ENCODE results near the gene SHC2.
A peak's percentile ranks its signal among the peaks of the same experiment; 100 is the strongest.

The SHC2 gene

GRCh38 chr19:447816-448560 is 12.8 kb downstream of the SHC2 start:
- Mint-ChIP-seq H3K4me3 (no peak overlapping the region), H3K4me1 (no peaks in the 10 kb centered on the region), H3K9me3 (no peaks in the 10 kb centered on the region), H3K27ac (no peak overlapping the region), H3K36me3 (no peaks in the 10 kb centered on the region)
- no peak for ATAC-seq
- DNase-seq (ENCODE audit: low spot score in 2 of 2): no peak

GRCh38 chr19:447064-447426 is 13.8 kb downstream of the SHC2 start:
- DNase-seq (ENCODE audit: low spot score in 2 of 2) (no peak), ATAC-seq (no peak)
- H3K27ac Mint-ChIP-seq: no peak overlapping the region
- peaks cover 1% of the 10 kb centered on the region for H3K9me3 Mint-ChIP-seq
- H3K4me3 Mint-ChIP-seq: no peak overlapping the region
- H3K4me1 Mint-ChIP-seq: no peaks in the 10 kb centered on the region
- no peaks in the 10 kb centered on the region for H3K36me3 Mint-ChIP-seq

DNA sequence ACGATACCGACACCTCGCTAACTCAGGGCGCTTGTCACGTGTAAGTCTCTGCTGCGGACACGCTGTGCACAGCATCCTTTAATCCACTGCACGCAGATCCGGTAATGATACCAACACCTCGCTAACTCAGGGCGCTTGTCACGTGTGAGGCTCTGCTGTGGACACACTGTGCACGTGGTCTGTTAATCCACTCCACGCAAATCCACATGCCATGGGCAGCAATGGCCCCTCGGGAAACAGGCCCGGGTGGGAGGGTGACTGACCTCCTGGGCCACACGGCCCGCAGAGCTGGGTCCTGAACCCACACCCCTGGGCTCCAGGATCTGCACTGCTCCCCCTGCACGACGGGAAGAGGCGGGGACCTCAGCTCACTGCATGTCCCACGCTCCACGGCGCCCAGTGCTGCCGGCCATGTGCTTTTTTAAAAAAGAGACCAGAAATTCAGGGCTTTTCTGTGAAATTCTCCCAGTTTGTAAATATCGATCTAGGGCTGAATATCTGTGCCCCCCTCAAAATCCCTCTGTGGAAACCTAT is 16.1 kb downstream of the SHC2 start:
- no peak overlapping the region for H3K27ac Mint-ChIP-seq
- DNase-seq (ENCODE audit: low spot score in 2 of 2): no peak
- H3K4me1 Mint-ChIP-seq: no peaks in the 10 kb centered on the region
- peaks cover 3% of the 10 kb centered on the region for H3K9me3 Mint-ChIP-seq
- no peaks in the 10 kb centered on the region for H3K36me3 Mint-ChIP-seq
- no peak overlapping the region for H3K4me3 Mint-ChIP-seq
- no peak for ATAC-seq

DNA sequence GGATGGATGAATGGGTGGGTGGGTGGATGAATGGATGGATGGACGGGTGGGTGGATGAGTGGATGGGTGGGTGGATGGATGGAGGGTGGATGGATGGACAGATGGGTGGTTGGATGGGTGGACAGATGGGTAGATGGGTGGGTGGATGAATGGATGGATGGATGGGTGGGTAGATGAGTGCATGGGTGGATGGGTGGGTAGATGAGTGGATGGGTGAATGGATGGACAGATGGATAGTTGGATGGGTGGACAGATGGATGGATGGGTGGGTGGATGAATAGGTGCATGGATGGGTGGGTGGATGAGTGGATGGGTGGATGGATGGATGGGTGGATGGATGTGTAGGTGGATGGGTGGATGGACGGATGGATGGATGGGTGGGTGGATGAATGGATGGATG is 17.8 kb downstream of the SHC2 start:
- peaks cover 3% of the 10 kb centered on the region for H3K9me3 Mint-ChIP-seq
- H3K27ac Mint-ChIP-seq: no peak overlapping the region
- H3K36me3 Mint-ChIP-seq: no peaks in the 10 kb centered on the region
- DNase-seq (ENCODE audit: low spot score in 2 of 2) (no peak), ATAC-seq (no peak)
- H3K4me1 Mint-ChIP-seq: no peaks in the 10 kb centered on the region
- H3K4me3 Mint-ChIP-seq: no peak overlapping the region

- no peaks in the 10 kb centered on the region for H3K36me3 Mint-ChIP-seq
- no peak overlapping the region for H3K27ac Mint-ChIP-seq
- H3K4me1 Mint-ChIP-seq: no peaks in the 10 kb centered on the region
- DNase-seq (ENCODE audit: low spot score in 2 of 2): no peak
- peaks cover 3% of the 10 kb centered on the region for H3K9me3 Mint-ChIP-seq
- no peak for ATAC-seq
- H3K4me3 Mint-ChIP-seq: no peak overlapping the region
Measured at GRCh38 chr19:442085-442484, 18.7 kb downstream of the SHC2 start.

- Mint-ChIP-seq H3K4me1 (no peaks in the 10 kb centered on the region), H3K27ac (peak overlapping the region; percentile 43), H3K36me3 (no peaks in the 10 kb centered on the region), H3K9me3 (peaks cover 3% of the 10 kb centered on the region), H3K4me3 (no peak overlapping the region)
- ATAC-seq (no peak), DNase-seq (ENCODE audit: low spot score in 2 of 2) (no peak)
Measured at GRCh38 chr19:441213-441836, 19.5 kb downstream of the SHC2 start.

- H3K4me1 Mint-ChIP-seq: no peaks in the 10 kb centered on the region
Measured at GRCh38 chr19:440391-441212, 20.2 kb downstream of the SHC2 start.

DNA sequence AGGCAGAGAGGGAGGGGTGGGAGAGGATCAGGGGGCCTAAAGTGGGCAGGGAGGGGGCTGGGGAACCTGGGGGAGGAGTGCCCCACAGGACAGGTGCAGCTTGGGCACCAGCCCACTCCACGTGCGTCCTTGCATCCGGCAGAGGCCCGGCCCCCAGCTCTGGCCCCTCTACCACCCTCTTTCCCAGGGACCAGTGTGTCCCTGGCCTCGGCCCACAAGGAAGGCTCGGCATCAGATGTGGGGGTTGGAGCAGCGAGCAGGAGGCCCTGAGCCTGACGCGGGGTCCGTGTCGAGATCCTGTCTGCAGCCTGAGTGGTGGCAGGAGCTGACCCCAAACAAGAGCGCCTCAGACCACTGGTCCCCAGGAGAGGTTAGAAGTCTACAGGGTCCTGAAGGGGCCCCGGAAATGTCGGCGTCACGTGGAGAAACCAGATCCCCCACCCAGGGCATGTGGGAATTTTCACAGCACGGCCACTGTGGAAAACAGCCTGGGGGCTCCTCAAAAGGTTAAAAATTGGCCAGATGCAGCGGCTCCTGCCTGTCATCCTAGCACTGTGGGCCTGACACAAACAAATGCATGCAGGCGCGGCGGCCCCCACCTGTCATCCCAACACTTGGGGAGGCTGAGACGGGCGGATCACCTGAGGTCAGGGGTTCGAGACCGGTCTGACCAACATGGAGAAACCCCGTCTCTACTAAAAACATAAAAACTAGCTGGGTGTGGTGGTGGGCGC is 21.5 kb downstream of the SHC2 start:
- ATAC-seq (no peak), DNase-seq (ENCODE audit: low spot score in 2 of 2) (no peak)
- H3K4me1 Mint-ChIP-seq: no peaks in the 10 kb centered on the region
- H3K9me3 Mint-ChIP-seq: peaks cover 3% of the 10 kb centered on the region
- no peak overlapping the region for H3K4me3 Mint-ChIP-seq
- no peaks in the 10 kb centered on the region for H3K36me3 Mint-ChIP-seq
- no peak overlapping the region for H3K27ac Mint-ChIP-seq

More at GRCh38 chr19:440391-441212, 20.2 kb downstream of the SHC2 start:
- Mint-ChIP-seq H3K36me3 (no peaks in the 10 kb centered on the region), H3K27ac (peak overlapping the region; percentile 43), H3K4me3 (no peak overlapping the region), H3K9me3 (peaks cover 3% of the 10 kb centered on the region)
- ATAC-seq: no peak
- no peak for DNase-seq (ENCODE audit: low spot score in 2 of 2)

DNA sequence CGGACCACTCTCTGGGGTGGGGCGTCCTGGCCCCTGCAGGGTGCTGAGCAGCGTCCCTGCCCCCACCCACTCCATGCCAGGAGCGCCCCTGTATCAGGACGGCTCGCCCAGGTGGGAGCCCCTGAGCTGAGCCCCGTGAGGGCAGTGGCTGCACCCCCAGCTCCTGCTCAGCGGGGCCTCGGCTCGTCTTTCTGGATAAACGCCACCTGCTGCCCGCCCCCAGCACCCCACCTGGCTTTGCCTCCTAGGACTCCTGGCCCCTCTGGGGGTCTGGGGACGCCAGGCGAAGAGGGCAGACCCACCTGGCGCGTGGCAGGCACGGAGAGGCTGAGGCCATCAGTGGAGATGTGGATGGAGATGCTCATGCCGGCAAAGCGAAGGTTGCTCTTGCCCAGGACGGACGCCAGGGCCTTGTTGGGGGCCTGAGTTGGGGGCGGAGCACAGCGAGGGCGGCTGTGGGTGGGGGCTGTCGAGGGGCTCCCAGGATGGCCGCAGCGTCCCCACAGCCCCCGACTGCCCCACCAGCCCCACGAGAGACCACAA is 22.3 kb downstream of the SHC2 start:
- Mint-ChIP-seq H3K9me3 (peaks cover 3% of the 10 kb centered on the region), H3K36me3 (no peaks in the 10 kb centered on the region), H3K27ac (no peak overlapping the region), H3K4me1 (no peaks in the 10 kb centered on the region), H3K4me3 (no peak overlapping the region)
- DNase-seq (ENCODE audit: low spot score in 2 of 2) (no peak), ATAC-seq (no peak)

- no peak for ATAC-seq
Measured at GRCh38 chr19:437041-437440, 23.8 kb downstream of the SHC2 start.

GRCh38 chr19:436413-436950 is 24.4 kb downstream of the SHC2 start:
- DNase-seq (ENCODE audit: low spot score in 2 of 2) (no peak), ATAC-seq (no peak)
- Mint-ChIP-seq H3K27ac (no peak overlapping the region), H3K4me1 (no peaks in the 10 kb centered on the region), H3K9me3 (no peaks in the 10 kb centered on the region), H3K36me3 (no peaks in the 10 kb centered on the region), H3K4me3 (no peak overlapping the region)

More at GRCh38 chr19:437041-437440, 23.8 kb downstream of the SHC2 start:
- no peaks in the 10 kb centered on the region for H3K4me1 Mint-ChIP-seq
- H3K4me3 Mint-ChIP-seq: no peak overlapping the region
- H3K27ac Mint-ChIP-seq: no peak overlapping the region
- no peak for DNase-seq (ENCODE audit: low spot score in 2 of 2)
- H3K36me3 Mint-ChIP-seq: no peaks in the 10 kb centered on the region
- H3K9me3 Mint-ChIP-seq: peaks cover 2% of the 10 kb centered on the region

GRCh38 chr19:435707-436412 is 25.0 kb downstream of the SHC2 start:
- H3K27ac Mint-ChIP-seq: no peak overlapping the region
- no peaks in the 10 kb centered on the region for H3K36me3 Mint-ChIP-seq
- no peak for ATAC-seq
- DNase-seq (ENCODE audit: low spot score in 2 of 2): no peak
- H3K4me3 Mint-ChIP-seq: no peak overlapping the region
- H3K9me3 Mint-ChIP-seq: peaks cover 4% of the 10 kb centered on the region
- H3K4me1 Mint-ChIP-seq: no peaks in the 10 kb centered on the region

- peaks cover 4% of the 10 kb centered on the region for H3K9me3 Mint-ChIP-seq
- ATAC-seq: no peak
Measured at GRCh38 chr19:435056-435706, 25.7 kb downstream of the SHC2 start.

More at GRCh38 chr19:435056-435706, 25.7 kb downstream of the SHC2 start:
- Mint-ChIP-seq H3K27ac (no peak overlapping the region), H3K36me3 (no peaks in the 10 kb centered on the region), H3K4me1 (no peaks in the 10 kb centered on the region), H3K4me3 (no peak overlapping the region)
- no peak for DNase-seq (ENCODE audit: low spot score in 2 of 2)
